GM19351 (cell line): ENCODE data around the gene RALGPS1.

ENCODE experiments used
- ATAC-seq: cut with Tn5 transposase; IDR thresholded peaks from one replicate; pipeline ENCODE4 v1.9.1; 2021; ENCODE audit warnings: mild to moderate bottlenecking, moderate library complexity; ENCODE audit not compliant: unreplicated experiment

RALGPS1 gene

DNA sequence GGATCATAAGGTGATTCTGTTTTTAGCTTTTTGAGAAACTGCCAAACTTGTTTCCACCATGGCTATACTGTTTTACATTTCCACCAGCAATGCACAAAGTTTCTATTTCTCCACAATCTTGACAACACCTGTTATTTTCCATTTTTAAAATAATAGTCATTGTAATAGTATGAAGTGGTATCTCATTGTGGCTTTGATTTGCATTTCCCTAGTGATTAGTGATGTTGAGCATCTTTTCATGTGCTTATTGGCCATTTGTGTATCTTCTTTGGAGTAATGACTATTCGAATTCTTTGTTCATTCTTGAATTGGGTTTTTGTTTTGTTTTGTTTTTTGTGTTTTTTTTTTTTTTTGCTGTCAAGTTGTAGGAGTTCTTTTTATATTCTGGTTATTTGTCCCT is 354.9 kb downstream of the RALGPS1 start:
- no peak for ATAC-seq
